Measurements from ENCODE around the gene FAM107B.

DNA sequence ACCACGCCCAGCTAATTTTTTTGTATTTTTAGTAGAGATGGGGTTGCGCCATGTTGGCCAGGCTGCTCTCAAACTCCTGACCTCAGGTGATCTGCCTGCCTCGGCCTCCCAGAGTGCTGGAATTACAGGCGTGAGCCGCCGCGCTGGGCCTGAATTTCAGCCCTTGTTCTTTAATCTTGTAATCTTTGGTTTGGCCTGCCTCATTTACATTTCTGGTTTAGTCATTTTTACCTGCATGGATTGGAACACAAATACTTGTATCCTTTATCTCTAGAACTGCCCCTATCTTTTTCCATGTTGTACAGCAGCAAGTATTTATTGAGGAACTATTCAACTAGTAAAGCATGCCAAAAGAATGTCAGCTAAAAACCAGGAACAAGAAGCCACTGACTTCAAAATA lies 248.4 kb downstream of the FAM107B start:
- TF ChIP-seq, protein P1, sequence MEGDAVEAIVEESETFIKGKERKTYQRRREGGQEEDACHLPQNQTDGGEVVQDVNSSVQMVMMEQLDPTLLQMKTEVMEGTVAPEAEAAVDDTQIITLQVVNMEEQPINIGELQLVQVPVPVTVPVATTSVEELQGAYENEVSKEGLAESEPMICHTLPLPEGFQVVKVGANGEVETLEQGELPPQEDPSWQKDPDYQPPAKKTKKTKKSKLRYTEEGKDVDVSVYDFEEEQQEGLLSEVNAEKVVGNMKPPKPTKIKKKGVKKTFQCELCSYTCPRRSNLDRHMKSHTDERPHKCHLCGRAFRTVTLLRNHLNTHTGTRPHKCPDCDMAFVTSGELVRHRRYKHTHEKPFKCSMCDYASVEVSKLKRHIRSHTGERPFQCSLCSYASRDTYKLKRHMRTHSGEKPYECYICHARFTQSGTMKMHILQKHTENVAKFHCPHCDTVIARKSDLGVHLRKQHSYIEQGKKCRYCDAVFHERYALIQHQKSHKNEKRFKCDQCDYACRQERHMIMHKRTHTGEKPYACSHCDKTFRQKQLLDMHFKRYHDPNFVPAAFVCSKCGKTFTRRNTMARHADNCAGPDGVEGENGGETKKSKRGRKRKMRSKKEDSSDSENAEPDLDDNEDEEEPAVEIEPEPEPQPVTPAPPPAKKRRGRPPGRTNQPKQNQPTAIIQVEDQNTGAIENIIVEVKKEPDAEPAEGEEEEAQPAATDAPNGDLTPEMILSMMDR (conservative IDR thresholded peaks at IDR 0.05; ENCODE audit: low read depth in 2 of 2): no peak
- TF ChIP-seq POLR2AphosphoS5 (IDR thresholded peaks at IDR 0.05; ENCODE audit: low read depth): no peak
- no peak for TF ChIP-seq EZH2 (IDR thresholded peaks at IDR 0.05; ENCODE audit: low read depth, unreplicated experiment)
- TF ChIP-seq, protein P2, sequence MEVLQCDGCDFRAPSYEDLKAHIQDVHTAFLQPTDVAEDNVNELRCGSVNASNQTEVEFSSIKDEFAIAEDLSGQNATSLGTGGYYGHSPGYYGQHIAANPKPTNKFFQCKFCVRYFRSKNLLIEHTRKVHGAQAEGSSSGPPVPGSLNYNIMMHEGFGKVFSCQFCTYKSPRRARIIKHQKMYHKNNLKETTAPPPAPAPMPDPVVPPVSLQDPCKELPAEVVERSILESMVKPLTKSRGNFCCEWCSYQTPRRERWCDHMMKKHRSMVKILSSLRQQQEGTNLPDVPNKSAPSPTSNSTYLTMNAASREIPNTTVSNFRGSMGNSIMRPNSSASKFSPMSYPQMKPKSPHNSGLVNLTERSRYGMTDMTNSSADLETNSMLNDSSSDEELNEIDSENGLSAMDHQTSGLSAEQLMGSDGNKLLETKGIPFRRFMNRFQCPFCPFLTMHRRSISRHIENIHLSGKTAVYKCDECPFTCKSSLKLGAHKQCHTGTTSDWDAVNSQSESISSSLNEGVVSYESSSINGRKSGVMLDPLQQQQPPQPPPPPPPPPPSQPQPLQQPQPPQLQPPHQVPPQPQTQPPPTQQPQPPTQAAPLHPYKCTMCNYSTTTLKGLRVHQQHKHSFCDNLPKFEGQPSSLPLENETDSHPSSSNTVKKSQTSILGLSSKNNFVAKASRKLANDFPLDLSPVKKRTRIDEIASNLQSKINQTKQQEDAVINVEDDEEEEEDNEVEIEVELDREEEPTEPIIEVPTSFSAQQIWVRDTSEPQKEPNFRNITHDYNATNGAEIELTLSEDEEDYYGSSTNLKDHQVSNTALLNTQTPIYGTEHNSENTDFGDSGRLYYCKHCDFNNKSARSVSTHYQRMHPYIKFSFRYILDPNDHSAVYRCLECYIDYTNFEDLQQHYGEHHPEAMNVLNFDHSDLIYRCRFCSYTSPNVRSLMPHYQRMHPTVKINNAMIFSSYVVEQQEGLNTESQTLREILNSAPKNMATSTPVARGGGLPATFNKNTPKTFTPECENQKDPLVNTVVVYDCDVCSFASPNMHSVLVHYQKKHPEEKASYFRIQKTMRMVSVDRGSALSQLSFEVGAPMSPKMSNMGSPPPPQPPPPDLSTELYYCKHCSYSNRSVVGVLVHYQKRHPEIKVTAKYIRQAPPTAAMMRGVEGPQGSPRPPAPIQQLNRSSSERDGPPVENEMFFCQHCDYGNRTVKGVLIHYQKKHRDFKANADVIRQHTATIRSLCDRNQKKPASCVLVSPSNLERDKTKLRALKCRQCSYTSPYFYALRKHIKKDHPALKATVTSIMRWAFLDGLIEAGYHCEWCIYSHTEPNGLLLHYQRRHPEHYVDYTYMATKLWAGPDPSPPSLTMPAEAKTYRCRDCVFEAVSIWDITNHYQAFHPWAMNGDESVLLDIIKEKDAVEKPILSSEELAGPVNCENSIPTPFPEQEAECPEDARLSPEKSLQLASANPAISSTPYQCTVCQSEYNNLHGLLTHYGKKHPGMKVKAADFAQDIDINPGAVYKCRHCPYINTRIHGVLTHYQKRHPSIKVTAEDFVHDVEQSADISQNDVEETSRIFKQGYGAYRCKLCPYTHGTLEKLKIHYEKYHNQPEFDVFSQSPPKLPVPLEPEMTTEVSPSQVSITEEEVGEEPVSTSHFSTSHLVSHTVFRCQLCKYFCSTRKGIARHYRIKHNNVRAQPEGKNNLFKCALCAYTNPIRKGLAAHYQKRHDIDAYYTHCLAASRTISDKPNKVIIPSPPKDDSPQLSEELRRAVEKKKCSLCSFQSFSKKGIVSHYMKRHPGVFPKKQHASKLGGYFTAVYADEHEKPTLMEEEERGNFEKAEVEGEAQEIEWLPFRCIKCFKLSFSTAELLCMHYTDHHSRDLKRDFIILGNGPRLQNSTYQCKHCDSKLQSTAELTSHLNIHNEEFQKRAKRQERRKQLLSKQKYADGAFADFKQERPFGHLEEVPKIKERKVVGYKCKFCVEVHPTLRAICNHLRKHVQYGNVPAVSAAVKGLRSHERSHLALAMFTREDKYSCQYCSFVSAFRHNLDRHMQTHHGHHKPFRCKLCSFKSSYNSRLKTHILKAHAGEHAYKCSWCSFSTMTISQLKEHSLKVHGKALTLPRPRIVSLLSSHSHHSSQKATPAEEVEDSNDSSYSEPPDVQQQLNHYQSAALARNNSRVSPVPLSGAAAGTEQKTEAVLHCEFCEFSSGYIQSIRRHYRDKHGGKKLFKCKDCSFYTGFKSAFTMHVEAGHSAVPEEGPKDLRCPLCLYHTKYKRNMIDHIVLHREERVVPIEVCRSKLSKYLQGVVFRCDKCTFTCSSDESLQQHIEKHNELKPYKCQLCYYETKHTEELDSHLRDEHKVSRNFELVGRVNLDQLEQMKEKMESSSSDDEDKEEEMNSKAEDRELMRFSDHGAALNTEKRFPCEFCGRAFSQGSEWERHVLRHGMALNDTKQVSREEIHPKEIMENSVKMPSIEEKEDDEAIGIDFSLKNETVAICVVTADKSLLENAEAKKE (CRISPR knock-in tag; IDR thresholded peaks at IDR 0.05): no peak
- no peak for TF ChIP-seq STAT1 (IDR thresholded peaks at IDR 0.05; ENCODE audit: unreplicated experiment)
- TF ChIP-seq CREB1 (CRISPR knock-in tag; IDR thresholded peaks at IDR 0.05; ENCODE audit: low read depth): no peak
- TF ChIP-seq EZH2phosphoT487 (IDR thresholded peaks at IDR 0.05; ENCODE audit: unreplicated experiment): no peak
- TF ChIP-seq, protein P3, sequence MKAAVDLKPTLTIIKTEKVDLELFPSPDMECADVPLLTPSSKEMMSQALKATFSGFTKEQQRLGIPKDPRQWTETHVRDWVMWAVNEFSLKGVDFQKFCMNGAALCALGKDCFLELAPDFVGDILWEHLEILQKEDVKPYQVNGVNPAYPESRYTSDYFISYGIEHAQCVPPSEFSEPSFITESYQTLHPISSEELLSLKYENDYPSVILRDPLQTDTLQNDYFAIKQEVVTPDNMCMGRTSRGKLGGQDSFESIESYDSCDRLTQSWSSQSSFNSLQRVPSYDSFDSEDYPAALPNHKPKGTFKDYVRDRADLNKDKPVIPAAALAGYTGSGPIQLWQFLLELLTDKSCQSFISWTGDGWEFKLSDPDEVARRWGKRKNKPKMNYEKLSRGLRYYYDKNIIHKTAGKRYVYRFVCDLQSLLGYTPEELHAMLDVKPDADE (IDR thresholded peaks at IDR 0.05): no peak
- TF ChIP-seq, protein P4, sequence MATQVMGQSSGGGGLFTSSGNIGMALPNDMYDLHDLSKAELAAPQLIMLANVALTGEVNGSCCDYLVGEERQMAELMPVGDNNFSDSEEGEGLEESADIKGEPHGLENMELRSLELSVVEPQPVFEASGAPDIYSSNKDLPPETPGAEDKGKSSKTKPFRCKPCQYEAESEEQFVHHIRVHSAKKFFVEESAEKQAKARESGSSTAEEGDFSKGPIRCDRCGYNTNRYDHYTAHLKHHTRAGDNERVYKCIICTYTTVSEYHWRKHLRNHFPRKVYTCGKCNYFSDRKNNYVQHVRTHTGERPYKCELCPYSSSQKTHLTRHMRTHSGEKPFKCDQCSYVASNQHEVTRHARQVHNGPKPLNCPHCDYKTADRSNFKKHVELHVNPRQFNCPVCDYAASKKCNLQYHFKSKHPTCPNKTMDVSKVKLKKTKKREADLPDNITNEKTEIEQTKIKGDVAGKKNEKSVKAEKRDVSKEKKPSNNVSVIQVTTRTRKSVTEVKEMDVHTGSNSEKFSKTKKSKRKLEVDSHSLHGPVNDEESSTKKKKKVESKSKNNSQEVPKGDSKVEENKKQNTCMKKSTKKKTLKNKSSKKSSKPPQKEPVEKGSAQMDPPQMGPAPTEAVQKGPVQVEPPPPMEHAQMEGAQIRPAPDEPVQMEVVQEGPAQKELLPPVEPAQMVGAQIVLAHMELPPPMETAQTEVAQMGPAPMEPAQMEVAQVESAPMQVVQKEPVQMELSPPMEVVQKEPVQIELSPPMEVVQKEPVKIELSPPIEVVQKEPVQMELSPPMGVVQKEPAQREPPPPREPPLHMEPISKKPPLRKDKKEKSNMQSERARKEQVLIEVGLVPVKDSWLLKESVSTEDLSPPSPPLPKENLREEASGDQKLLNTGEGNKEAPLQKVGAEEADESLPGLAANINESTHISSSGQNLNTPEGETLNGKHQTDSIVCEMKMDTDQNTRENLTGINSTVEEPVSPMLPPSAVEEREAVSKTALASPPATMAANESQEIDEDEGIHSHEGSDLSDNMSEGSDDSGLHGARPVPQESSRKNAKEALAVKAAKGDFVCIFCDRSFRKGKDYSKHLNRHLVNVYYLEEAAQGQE (IDR thresholded peaks at IDR 0.05; ENCODE audit: unreplicated experiment): no peak
- TF ChIP-seq JUNB (IDR thresholded peaks at IDR 0.05; ENCODE audit: unreplicated experiment): no peak
- TF ChIP-seq NANOG (IDR thresholded peaks at IDR 0.05; ENCODE audit: borderline replicate concordance): no peak

All from GM23338 (cell line).